Neutrophil (primary cell): ENCODE results near the gene SLC19A2.

ENCODE experiments used
- H3K27ac ChIP-seq: fragments of 200-600 bp; sonication (generic); 2 replicates; pipeline ENCODE4 v1.5.1; 2016; ENCODE audit warnings: mild to moderate bottlenecking, moderate library complexity
- H3K27me3 ChIP-seq: fragments of 200-600 bp; sonication (generic); 2 replicates; pipeline ENCODE4 v1.6.0; 2016; ENCODE audit warnings: mild to moderate bottlenecking
- H3K36me3 ChIP-seq: fragments of 200-600 bp; sonication (generic); 2 replicates; pipeline ENCODE4 v1.5.1; 2017
- H3K4me1 ChIP-seq, 2 experiments: fragments of 200-600 bp in 1 of 2; sonication (generic) in 1 of 2; 1 replicate in 1 of 2; 2 replicates in 1 of 2; pipeline versions ENCODE4 v1.5.1 to v1.6.1; 2013 to 2016; ENCODE audit warnings: low read depth in 1 of 2, low read length in 1 of 2, mild to moderate bottlenecking in 1 of 2, moderate library complexity in 1 of 2; ENCODE audit not compliant: control insufficient read depth in 1 of 2, insufficient read depth in 1 of 2
- H3K4me3 ChIP-seq, 2 experiments: fragments of 200-600 bp in 1 of 2; sonication (generic) in 1 of 2; 1 replicate in 1 of 2; 2 replicates in 1 of 2; pipeline ENCODE4 v1.5.1; 2013 to 2016; ENCODE audit warnings: low read depth in 1 of 2, low read length in 1 of 2, mild to moderate bottlenecking in 1 of 2, moderate library complexity in 1 of 2
- H3K9me3 ChIP-seq: fragments of 200-600 bp; sonication (generic); 2 replicates; pipeline ENCODE4 v1.5.1; 2016
- TF ChIP-seq, protein P1 (sequence below): fragments of 200-600 bp; sonication (generic); IDR thresholded peaks from 2 replicates; pipeline ENCODE4 v1.5.1; 2016; ENCODE audit warnings: antibody characterized with exemption

SLC19A2 gene

DNA sequence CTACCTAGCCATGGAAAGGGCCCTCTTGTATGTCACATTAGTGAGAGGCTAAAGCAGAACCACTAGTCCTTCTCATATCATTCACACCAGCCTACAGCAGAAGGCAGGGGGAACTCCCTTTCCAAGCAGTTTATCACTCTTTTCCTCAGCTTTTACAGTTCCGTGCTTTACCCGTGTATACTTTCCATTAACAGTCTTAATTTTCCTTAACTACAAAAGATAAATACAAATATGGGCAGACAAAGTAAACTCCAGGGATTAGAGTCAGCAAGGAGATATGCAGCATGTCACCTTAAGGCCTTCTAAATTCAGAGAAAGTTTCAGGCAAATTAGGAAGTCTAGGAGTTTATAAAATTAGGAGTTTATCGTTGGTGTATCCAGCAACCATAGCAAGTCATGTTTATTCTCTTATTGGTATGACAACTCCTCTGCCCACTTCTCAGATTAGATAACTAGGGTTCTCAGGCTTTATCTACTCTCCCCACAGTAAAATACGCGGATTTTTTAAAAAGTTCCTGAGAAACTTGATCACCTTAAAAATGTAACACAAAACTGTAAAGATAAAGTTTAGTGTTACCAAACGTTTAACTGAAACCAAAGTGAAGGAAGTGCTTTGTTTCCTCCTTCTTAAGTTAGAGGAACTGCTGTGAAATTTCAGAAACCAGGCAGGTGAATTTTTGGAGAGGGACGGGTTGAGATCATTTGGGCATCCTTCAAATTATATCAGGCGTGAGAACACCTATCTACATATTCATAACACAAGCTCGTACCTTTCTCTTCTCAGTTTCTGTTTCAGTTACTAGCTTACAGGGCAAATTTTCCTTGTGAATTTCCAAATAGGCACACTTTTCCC, 42.7 kb upstream of the SLC19A2 start:
- no peak overlapping the region for H3K4me3 ChIP-seq
- H3K4me1 ChIP-seq, result peaks cover 20 to 22% of the 10 kb centered on the region in 2 experiments
- H3K27ac ChIP-seq, result peak overlapping the region; percentile 64
- TF ChIP-seq, protein P1, sequence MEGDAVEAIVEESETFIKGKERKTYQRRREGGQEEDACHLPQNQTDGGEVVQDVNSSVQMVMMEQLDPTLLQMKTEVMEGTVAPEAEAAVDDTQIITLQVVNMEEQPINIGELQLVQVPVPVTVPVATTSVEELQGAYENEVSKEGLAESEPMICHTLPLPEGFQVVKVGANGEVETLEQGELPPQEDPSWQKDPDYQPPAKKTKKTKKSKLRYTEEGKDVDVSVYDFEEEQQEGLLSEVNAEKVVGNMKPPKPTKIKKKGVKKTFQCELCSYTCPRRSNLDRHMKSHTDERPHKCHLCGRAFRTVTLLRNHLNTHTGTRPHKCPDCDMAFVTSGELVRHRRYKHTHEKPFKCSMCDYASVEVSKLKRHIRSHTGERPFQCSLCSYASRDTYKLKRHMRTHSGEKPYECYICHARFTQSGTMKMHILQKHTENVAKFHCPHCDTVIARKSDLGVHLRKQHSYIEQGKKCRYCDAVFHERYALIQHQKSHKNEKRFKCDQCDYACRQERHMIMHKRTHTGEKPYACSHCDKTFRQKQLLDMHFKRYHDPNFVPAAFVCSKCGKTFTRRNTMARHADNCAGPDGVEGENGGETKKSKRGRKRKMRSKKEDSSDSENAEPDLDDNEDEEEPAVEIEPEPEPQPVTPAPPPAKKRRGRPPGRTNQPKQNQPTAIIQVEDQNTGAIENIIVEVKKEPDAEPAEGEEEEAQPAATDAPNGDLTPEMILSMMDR, result no peak
- H3K9me3 ChIP-seq, result no peaks in the 10 kb centered on the region
- H3K27me3 ChIP-seq, result no peaks in the 10 kb centered on the region
- H3K36me3 ChIP-seq, result peaks cover 81% of the 10 kb centered on the region

DNA sequence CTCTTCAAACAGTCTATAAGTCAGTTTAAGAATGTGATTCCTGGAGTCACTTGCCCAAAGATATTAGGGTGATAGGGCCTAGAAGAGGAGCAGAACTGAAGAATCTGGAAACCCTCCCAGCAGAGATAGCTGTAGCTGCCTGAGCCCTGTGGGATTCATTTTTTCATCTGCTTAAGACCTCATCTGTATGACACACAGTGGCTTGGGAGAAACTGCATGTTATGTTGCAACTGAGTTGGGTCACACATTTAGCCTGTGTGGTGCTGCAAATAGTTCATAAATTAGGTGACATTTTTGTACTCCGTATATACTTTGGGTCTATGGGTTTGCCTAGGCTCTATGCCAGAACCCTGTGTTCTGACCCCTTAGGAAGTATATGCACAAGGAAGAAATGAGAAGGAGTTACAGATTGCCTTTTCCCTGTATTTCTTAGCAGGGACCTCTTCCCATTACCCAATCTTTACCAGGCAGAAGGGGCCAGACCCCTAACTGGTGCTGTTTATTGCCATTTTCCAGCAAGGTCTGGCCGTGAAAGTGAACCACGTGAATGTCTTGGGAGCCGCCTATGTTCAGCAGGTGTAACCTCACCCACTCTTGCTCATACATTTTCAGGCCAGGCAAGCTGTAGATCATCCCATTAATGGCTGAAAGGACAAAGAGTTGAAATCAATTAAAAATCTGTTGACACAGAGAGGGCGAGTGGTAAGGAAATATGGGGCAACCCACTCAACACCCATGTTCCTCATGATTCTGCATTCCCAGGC, 41.9 kb upstream of the SLC19A2 start:
- Histone ChIP-seq H3K9me3 (no peaks in the 10 kb centered on the region), H3K27ac (peak overlapping the region; percentile 64), H3K36me3 (peaks cover 89% of the 10 kb centered on the region), H3K4me3 (no peak overlapping the region), H3K27me3 (no peaks in the 10 kb centered on the region), H3K4me1 (peaks cover 20 to 22% of the 10 kb centered on the region in 2 experiments)
- TF ChIP-seq, protein P1, result no peak

DNA sequence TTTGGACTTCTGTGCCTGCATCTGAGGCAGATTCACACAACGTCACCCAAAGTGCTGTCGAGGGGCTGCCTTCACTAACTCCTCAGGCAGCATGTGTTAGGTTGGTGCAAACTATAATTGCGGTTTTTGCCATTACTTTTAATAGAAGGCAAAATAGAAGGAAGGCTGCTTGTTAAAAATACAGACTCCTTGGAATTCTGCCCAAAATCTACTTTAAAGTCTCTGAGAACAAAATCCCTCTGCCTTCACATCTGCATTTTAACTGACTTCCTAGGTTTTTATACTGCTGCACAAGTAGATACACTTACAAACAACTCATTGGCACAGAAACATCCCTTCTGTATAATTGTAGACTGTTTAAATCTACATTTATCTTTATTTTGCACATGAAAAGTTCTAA, 41.3 kb upstream of the SLC19A2 start:
- Histone ChIP-seq H3K27ac (no peak overlapping the region), H3K9me3 (no peaks in the 10 kb centered on the region), H3K36me3 (peaks cover 94% of the 10 kb centered on the region), H3K27me3 (no peaks in the 10 kb centered on the region), H3K4me1 (peaks cover 20 to 22% of the 10 kb centered on the region in 2 experiments), H3K4me3 (no peak overlapping the region)
- TF ChIP-seq, protein P1, result no peak

DNA sequence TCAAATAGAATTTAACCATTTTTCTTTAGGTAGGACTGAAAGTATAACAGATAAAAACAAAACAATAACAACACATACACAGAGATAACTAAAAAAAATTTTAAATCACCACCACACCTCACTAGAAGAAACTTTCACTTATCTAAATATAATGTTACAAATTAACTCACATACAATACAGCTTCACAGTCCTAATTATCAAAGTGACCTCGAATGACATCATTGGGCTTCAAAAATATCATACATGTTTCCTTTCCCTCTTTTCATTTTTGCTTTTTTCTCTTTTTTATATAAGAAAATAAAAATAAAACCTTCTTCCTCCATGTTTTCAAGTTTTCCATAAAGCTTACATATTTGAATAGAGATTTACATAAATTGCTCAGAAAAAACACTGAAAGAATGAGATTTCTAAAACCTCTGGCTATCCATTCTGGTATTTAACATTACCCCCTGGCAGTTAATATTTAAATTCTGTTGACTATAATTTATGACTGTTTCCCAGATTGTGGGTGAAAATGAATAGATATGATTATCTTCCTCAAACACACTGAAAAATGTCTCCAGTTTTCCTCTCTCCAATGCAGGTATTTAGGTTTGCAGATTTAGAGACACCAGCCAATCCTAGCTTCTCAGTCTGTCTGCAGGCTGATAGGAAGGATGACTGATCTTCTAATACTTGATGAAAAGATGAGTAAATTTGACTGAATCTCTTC, 40.5 kb upstream of the SLC19A2 start:
- Histone ChIP-seq H3K36me3 (peaks cover 94% of the 10 kb centered on the region), H3K4me3 (no peak overlapping the region)
- TF ChIP-seq, protein P1, result no peak

DNA sequence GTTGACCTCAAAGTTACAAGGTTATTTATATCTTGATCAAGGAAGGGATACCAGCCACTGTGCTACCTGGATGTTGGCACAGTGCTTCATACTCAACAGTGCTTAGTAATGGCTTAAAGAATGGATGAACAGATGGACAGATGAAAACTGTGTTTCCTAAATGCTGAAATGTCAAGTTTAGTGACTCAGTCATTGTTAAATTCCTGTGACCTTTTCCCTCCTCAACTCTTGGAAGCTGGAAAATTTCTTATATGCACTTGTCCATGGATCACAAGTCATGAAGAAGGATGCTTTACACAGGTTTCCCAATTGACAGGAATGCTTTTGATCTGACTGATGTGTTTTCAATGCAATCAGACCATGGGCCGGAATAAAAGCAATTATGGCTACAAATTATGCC, 39.6 kb upstream of the SLC19A2 start:
- no peak overlapping the region for H3K27ac ChIP-seq
- H3K27me3 ChIP-seq, result no peaks in the 10 kb centered on the region
- no peaks in the 10 kb centered on the region for H3K9me3 ChIP-seq
- TF ChIP-seq, protein P1, result no peak
- no peak overlapping the region for H3K4me3 ChIP-seq
- H3K36me3 ChIP-seq, result peaks cover 94% of the 10 kb centered on the region
- peaks cover 20 to 22% of the 10 kb centered on the region in 2 experiments for H3K4me1 ChIP-seq

More for the DNA sequence above, 40.5 kb upstream of the SLC19A2 start:
- no peak overlapping the region for H3K27ac ChIP-seq
- H3K9me3 ChIP-seq, result no peaks in the 10 kb centered on the region
- H3K4me1 ChIP-seq, result peaks cover 20 to 22% of the 10 kb centered on the region in 2 experiments
- no peaks in the 10 kb centered on the region for H3K27me3 ChIP-seq
